GM19397 (cell line): ENCODE measurements around the gene CXXC5.
A peak's percentile ranks its signal among the peaks of the same experiment; 100 is the strongest.
"Not testable (repeated sequence)": the region's sequence is repeated elsewhere in the genome, so short reads cannot be mapped to it uniquely, and the experiment has no call there.

ENCODE experiments used
- ATAC-seq: cut with Tn5 transposase; IDR thresholded peaks from one replicate; pipeline ENCODE4 v1.9.1; 2021; ENCODE audit warnings: mild to moderate bottlenecking, moderate library complexity; ENCODE audit not compliant: unreplicated experiment

The CXXC5 gene

GRCh38 chr5:139648205-139649081, at the start of gene CXXC5:
CXXC5 (plus strand) TSS chr5:139648349; CDS start chr5:139680524, 32,175 bp downstream.
- peak; percentile 34 for ATAC-seq

GRCh38 chr5:139598601-139598965, 49.6 kb upstream of the CXXC5 start:
- ATAC-seq: not testable (repeated sequence)

GRCh38 chr5:139600336-139600949, 47.7 kb upstream of the CXXC5 start:
- ATAC-seq: no peak

GRCh38 chr5:139601429-139601828, 46.7 kb upstream of the CXXC5 start:
- no peak for ATAC-seq

GRCh38 chr5:139601948-139602347, 46.2 kb upstream of the CXXC5 start:
- ATAC-seq: not testable (repeated sequence)

- no peak for ATAC-seq
These were observed 42.3 kb upstream of the CXXC5 start for GRCh38 chr5:139605887-139606286.

- ATAC-seq: no peak
These were observed 36.2 kb upstream of the CXXC5 start for GRCh38 chr5:139611703-139612584.

- no peak for ATAC-seq
These were observed 28.3 kb upstream of the CXXC5 start for GRCh38 chr5:139619861-139620260.

DNA sequence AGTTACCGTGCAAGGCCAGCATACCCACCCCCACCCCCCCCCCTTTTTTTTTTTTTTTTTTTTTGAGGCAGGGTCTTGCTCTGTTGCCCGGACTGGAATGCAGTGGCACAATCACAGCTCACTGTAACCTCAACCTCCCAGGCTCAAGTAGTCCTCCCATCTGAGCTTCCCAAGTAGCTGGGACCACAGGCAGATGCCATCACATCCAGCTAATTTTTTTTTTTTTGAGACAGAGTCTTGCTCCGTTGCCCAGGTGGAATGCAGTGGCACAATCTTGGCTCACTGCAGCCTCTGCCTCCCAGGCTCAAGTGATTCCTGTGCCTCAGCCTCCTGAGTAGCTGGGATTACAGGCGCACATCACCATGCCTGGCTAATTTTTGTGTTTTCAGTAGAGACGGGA, 22.8 kb upstream of the CXXC5 start:
- ATAC-seq: not testable (repeated sequence)

DNA sequence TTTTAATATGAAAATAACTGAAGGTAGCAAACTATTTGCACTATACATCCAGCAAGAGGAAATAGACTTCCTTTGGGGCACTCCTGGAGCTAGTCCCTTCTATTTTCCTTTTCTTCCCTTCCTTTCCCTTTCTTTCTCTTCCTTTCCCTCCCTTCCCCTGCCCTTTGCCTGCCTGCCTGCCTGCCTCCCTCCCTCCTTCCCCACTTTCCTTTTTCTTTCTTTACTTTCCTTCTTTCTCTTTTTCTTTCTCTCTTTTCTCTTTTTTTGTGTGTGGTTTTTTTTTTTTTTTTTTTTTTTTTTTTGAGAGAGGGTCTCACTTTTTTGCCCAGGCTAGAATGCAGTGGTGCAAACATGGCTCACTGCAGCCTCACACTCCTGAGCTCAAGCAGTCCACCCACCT, 17.3 kb upstream of the CXXC5 start:
- no peak for ATAC-seq

GRCh38 chr5:139631520-139632165, 16.5 kb upstream of the CXXC5 start:
- ATAC-seq: no peak

GRCh38 chr5:139633295-139634027, 14.7 kb upstream of the CXXC5 start:
- no peak for ATAC-seq

GRCh38 chr5:139634028-139634325, 14.2 kb upstream of the CXXC5 start:
- ATAC-seq: no peak

- no peak for ATAC-seq
These were observed 13.6 kb upstream of the CXXC5 start for GRCh38 chr5:139634541-139634940.

- no peak for ATAC-seq
These were observed 13.0 kb upstream of the CXXC5 start for GRCh38 chr5:139635191-139635590.

- no peak for ATAC-seq
These were observed 12.4 kb upstream of the CXXC5 start for GRCh38 chr5:139635606-139636206.

- ATAC-seq: peak; percentile 69
These were observed 11.8 kb upstream of the CXXC5 start for GRCh38 chr5:139636207-139636792.

DNA sequence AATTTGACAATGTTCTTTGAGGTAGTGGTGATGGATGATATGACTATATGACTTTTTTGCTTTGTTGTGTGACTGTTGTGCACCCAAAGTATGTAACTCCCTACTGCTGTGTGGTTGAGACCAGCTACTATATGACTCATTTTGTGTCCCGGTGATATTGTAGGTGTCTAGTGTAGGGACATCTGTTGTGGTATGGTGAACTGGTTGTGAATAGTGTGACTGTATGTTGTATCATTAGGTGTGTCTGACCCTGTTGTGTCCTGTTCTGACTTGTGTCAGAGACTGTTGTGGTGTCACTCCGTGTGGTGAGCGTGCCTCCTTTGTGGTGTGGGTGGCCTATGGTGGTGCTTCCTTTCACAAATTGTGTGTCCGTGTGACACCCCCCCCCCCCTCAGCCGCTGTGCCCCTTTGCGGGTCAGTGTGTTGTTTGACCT, 11.2 kb upstream of the CXXC5 start:
- ATAC-seq: no peak

- ATAC-seq: peak; percentile 36
These were observed 10.6 kb upstream of the CXXC5 start for GRCh38 chr5:139637438-139638089.
